GM12878 (cell line): Measurements from ENCODE around the gene EXOC8. TPM values are rescaled to one million over a fixed set of nuclear protein-coding genes. Genes with fewer than 3 reads are reported as not detected.

Experiments used
- CEBPB ChIP-seq, 2 experiments: fragments of 150-350 bp in 1 of 2; IDR thresholded peaks; 2 replicates each; pipeline ENCODE4 v1.6.1; 2012 to 2014; ENCODE audit warnings: low read depth in 2 of 2, low read length in 2 of 2, borderline replicate concordance in 1 of 2, inconsistent platforms in 1 of 2
- CREM ChIP-seq: IDR thresholded peaks from 2 replicates; pipeline ENCODE4 v1.6.1; 2014; ENCODE audit warnings: antibody characterized with exemption, low read depth
- GATAD2B ChIP-seq: fragments of 450-650 bp; conservative IDR thresholded peaks from 2 replicates; pipeline ENCODE4 v1.6.1; 2017; ENCODE audit warnings: low read depth, mild to moderate bottlenecking, moderate library complexity
- IKZF1 ChIP-seq: fragments of 450-650 bp; conservative IDR thresholded peaks from 2 replicates; pipeline ENCODE4 v1.6.1; 2017; ENCODE audit warnings: antibody characterized with exemption, mild to moderate bottlenecking
- IRF4 ChIP-seq: IDR thresholded peaks from 2 replicates; pipeline ENCODE4 v1.6.1; 2011; ENCODE audit warnings: low read depth, low read length
- MTA2 ChIP-seq: fragments of 450-650 bp; IDR thresholded peaks from 2 replicates; pipeline ENCODE4 v1.6.1; 2016; ENCODE audit warnings: low read depth, mild to moderate bottlenecking, moderate library complexity
- MXI1 ChIP-seq: fragments of 150-350 bp; IDR thresholded peaks from 2 replicates; pipeline ENCODE4 v1.6.1; 2011; ENCODE audit warnings: low read depth, mild to moderate bottlenecking, inconsistent platforms, low read length, improper control_type of control experiment
- NBN ChIP-seq: fragments of 450-650 bp; IDR thresholded peaks from 2 replicates; pipeline ENCODE4 v1.6.1; 2016
- PML ChIP-seq: IDR thresholded peaks from 2 replicates; pipeline ENCODE4 v1.6.1; 2012; ENCODE audit warnings: low read length, inconsistent platforms
- RB1 ChIP-seq: fragments of 450-650 bp; formaldehyde crosslinking; IDR thresholded peaks from 2 replicates; pipeline ENCODE4 v1.6.1; 2017; ENCODE audit warnings: mild to moderate bottlenecking, borderline replicate concordance
- RBBP5 ChIP-seq: fragments of 200-600 bp; sonication (generic); conservative IDR thresholded peaks from 2 replicates; pipeline ENCODE4 v1.6.1; 2016
- SIX5 ChIP-seq: IDR thresholded peaks from 2 replicates; pipeline ENCODE4 v1.6.1; 2011; ENCODE audit warnings: mild to moderate bottlenecking, low read depth, low read length, moderate library complexity; ENCODE audit not compliant: severe bottlenecking
- SRF ChIP-seq, 2 experiments: IDR thresholded peaks; 2 replicates each; pipeline ENCODE4 v1.6.1; 2011; ENCODE audit warnings: low read depth in 2 of 2, low read length in 2 of 2, mild to moderate bottlenecking in 1 of 2, moderate library complexity in 1 of 2
- SUPT20H ChIP-seq: IDR thresholded peaks from 2 replicates; pipeline ENCODE4 v1.6.1; 2011; ENCODE audit warnings: low read depth, mild to moderate bottlenecking, low read length, moderate library complexity, borderline replicate concordance; ENCODE audit not compliant: control insufficient read depth
- ZBTB40 ChIP-seq: fragments of 450-650 bp; IDR thresholded peaks from 2 replicates; pipeline ENCODE4 v1.6.1; 2016; ENCODE audit warnings: mild to moderate bottlenecking, moderate library complexity, borderline replicate concordance
- ZNF384 ChIP-seq: IDR thresholded peaks from 2 replicates; pipeline ENCODE4 v1.6.1; 2012; ENCODE audit warnings: low read depth, mild to moderate bottlenecking, low read length, improper control_type of control experiment, borderline replicate concordance
- ZNF592 ChIP-seq: fragments of 450-650 bp; IDR thresholded peaks from 2 replicates; pipeline ENCODE4 v1.6.1; 2017; ENCODE audit warnings: mild to moderate bottlenecking, moderate library complexity
- ZZZ3 ChIP-seq: IDR thresholded peaks from 2 replicates; pipeline ENCODE4 v1.6.1; 2011; ENCODE audit warnings: low read depth; ENCODE audit not compliant: control insufficient read depth, insufficient read length
- polyA plus RNA-seq, 11 experiments: library from polyadenylated mRNA; depleted of rRNA in 4 of 11; unstranded in 6 of 11; stranded (reverse) in 5 of 11; fragments of >200 nt; fragmentation: Nextera tagmentation in 4 of 11; fragmentation: Illumina TruSeq in 1 of 11; extraction: Ambion mirVana in 4 of 11; extraction: Trizol in 1 of 11; gene quantifications; 1 replicate in 1 of 11; 2 replicates in 10 of 11; pipeline versions ENCODE4 v1.2.1 to v1.2.3, GENCODE V29; 2011 to 2016; ENCODE audit warnings: inconsistent platforms in 2 of 11, missing spikeins in 2 of 11, low read depth in 1 of 11
- total RNA-seq, 4 experiments: library from RNA; depleted of rRNA in 3 of 4; stranded (reverse); fragments of >200 nt in 3 of 4; fragmentation: Illumina TruSeq in 1 of 4; extraction: Trizol in 1 of 4; gene quantifications; 2 replicates each; pipeline versions ENCODE4 v1.2.1 to v1.2.3, GENCODE V29; 2013 to 2021
- TF ChIP-seq, protein P1 (sequence below): fragments of 450-650 bp; IDR thresholded peaks from 2 replicates; pipeline ENCODE4 v1.6.1; 2018; ENCODE audit warnings: borderline replicate concordance, mild to moderate bottlenecking; ENCODE audit not compliant: partially characterized antibody
- TF ChIP-seq, protein P2 (sequence below): fragments of 450-650 bp; IDR thresholded peaks from 2 replicates; pipeline ENCODE4 v1.6.1; 2014; ENCODE audit warnings: mild to moderate bottlenecking

Gene EXOC8
- total and polyA plus RNA-seq, 10 of the 15 experiments (the other 5 are each of a cell fraction or from before 2014, with no cell fraction given): 2.0 to 11.3 (median 6.3) TPM

DNA sequence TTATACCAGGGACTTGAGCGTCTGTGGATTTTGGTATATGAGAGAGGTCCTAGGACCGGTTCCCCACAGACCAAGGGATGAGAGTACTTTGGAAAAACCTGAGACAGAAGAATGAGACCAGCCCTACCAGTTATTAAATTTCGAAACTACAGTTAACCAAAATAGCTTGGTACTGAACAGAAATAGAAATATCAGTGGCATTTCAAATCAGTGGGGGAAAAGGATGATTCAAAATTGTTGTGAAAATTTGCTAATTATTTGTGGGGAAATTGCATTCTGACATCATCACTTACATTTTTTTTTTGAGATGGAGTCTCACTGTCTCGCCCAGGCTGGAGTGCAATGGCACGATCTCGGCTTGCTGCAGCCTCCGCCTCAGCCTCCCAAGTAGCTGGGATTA is 8.2 kb downstream of the EXOC8 start (continued):
- TF ChIP-seq SIX5 (no peak), RB1 (no peak), ZNF592 (no peak), MTA2 (peak; percentile 43; the same call in 1 of the 2 replicates), RBBP5 (no peak), SUPT20H (no peak), GATAD2B (no peak), IKZF1 (no peak), SRF (IDR thresholded peaks at IDR 0.05; ENCODE audit: low read depth in 2 of 2, low read length in 2 of 2) (no peak), PML (0 out of 2 replicates have a peak, but pooled peaks have one; percentile 38), MXI1 (no peak), NBN (no peak), ZZZ3 (no peak), ZBTB40 (no peak), IRF4 (no peak), CREM (peak; percentile 37; the same call in 1 of the 2 replicates), ZNF384 (no peak), CEBPB (IDR thresholded peaks at IDR 0.05; ENCODE audit: borderline replicate concordance in 1 of 2, low read depth in 2 of 2, low read length in 2 of 2) (no peak)
- TF ChIP-seq, protein P1, sequence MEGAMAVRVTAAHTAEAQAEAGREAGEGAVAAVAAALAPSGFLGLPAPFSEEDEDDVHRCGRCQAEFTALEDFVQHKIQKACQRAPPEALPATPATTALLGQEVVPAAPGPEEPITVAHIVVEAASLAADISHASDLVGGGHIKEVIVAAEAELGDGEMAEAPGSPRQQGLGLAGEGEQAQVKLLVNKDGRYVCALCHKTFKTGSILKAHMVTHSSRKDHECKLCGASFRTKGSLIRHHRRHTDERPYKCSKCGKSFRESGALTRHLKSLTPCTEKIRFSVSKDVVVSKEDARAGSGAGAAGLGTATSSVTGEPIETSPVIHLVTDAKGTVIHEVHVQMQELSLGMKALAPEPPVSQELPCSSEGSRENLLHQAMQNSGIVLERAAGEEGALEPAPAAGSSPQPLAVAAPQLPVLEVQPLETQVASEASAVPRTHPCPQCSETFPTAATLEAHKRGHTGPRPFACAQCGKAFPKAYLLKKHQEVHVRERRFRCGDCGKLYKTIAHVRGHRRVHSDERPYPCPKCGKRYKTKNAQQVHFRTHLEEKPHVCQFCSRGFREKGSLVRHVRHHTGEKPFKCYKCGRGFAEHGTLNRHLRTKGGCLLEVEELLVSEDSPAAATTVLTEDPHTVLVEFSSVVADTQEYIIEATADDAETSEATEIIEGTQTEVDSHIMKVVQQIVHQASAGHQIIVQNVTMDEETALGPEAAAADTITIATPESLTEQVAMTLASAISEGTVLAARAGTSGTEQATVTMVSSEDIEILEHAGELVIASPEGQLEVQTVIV: no peak
- TF ChIP-seq, protein P2, sequence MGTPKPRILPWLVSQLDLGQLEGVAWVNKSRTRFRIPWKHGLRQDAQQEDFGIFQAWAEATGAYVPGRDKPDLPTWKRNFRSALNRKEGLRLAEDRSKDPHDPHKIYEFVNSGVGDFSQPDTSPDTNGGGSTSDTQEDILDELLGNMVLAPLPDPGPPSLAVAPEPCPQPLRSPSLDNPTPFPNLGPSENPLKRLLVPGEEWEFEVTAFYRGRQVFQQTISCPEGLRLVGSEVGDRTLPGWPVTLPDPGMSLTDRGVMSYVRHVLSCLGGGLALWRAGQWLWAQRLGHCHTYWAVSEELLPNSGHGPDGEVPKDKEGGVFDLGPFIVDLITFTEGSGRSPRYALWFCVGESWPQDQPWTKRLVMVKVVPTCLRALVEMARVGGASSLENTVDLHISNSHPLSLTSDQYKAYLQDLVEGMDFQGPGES: no peak
